ENCODE data around the gene HSD11B1.

GRCh38 chr1:209752890-209753289 lies 48.2 kb downstream of the HSD11B1 start:
- TF ChIP-seq CTCF (IDR thresholded peaks at IDR 0.05) (no peak), POLR2A (IDR thresholded peaks at IDR 0.05) (no peak)

Measured in Peyer's patch (tissue), 4 donors.